Activated T-helper 1 cell treated with anti-CD3 and anti-CD28 coated beads, Interleukin-12 subunit alpha, Interleukin-12 subunit beta, Interleukin-2, Interleukin-4 antibody, amounts not matched to agents 30 ng/mL and 10 ng/mL and 1 ng/mL, durations not matched to agents 14 hours and 24 hours and 36 hours (primary cell): Measurements from ENCODE around the gene BEST1. TPM values are rescaled to one million over a fixed set of nuclear protein-coding genes. Genes with fewer than 3 reads are reported as not detected.
A peak's percentile ranks its signal among the peaks of the same experiment; 100 is the strongest.
"Not testable (repeated sequence)": the region's sequence is repeated elsewhere in the genome, so short reads cannot be mapped to it uniquely, and the experiment has no call there.

Experiments used
- DNase-seq: peaks from one replicate; pipeline ENCODE4 v3.0.0; 2021; ENCODE audit warnings: low spot score
- H3K27ac Mint-ChIP-seq: one replicate; pipeline ENCODE4 v1.8.0; 2021; ENCODE audit warnings: mild to moderate bottlenecking, mixed read lengths
- H3K27me3 Mint-ChIP-seq: one replicate; pipeline ENCODE4 v1.8.0; 2022; ENCODE audit warnings: mild to moderate bottlenecking, moderate library complexity, mixed read lengths; ENCODE audit not compliant: insufficient read depth
- H3K36me3 Mint-ChIP-seq: one replicate; pipeline ENCODE4 v1.8.0; 2021; ENCODE audit warnings: low read depth, mixed read lengths
- H3K4me1 Mint-ChIP-seq: one replicate; pipeline ENCODE4 v1.8.0; 2021; ENCODE audit warnings: low read depth, mixed read lengths
- H3K4me3 Mint-ChIP-seq: one replicate; pipeline ENCODE4 v1.8.0; 2021; ENCODE audit warnings: mild to moderate bottlenecking, moderate library complexity, mixed read lengths
- H3K9me3 Mint-ChIP-seq: one replicate; pipeline ENCODE4 v1.8.0; 2021; ENCODE audit warnings: mixed read lengths
- intact Hi-C: fragments of 100-400 bp; cut with micrococcal nuclease; formaldehyde crosslinking; loops from one replicate; pipeline ENCODE4 v1.15.1; 2024
- total RNA-seq: library from RNA; stranded (reverse); gene quantifications from 2 replicates; pipeline ENCODE4 v1.2.3, GENCODE V29; 2022

Gene BEST1
- total RNA-seq, 1 donor from 2014 or later: not detected

- Mint-ChIP-seq H3K4me1 (peaks cover 37% of the 10 kb centered on the region), H3K4me3 (peak overlapping the region; percentile 89), H3K27ac (no peak overlapping the region), H3K9me3 (no peaks in the 10 kb centered on the region), H3K27me3 (peaks cover 4% of the 10 kb centered on the region), H3K36me3 (peaks cover 32% of the 10 kb centered on the region)
- intact Hi-C loops: no loop called here
- no peak for DNase-seq
Measured at GRCh38 chr11:61964058-61964665, 14.0 kb downstream of the BEST1 start.

- not testable (repeated sequence) for H3K27me3 Mint-ChIP-seq, H3K27ac Mint-ChIP-seq, DNase-seq, H3K9me3 Mint-ChIP-seq
- peaks cover 41% of the 10 kb centered on the region for H3K4me1 Mint-ChIP-seq
- H3K4me3 Mint-ChIP-seq: peak overlapping the region; percentile 89
- peaks cover 32% of the 10 kb centered on the region for H3K36me3 Mint-ChIP-seq
- intact Hi-C loops: loop anchor here (5.0 kb wide), 5 partner anchors 143 to 593 kb away; partner anchors contain the start of genes FADS1 and INCENP
Measured at GRCh38 chr11:61964666-61965271, 14.6 kb downstream of the BEST1 start.

- Mint-ChIP-seq H3K27ac (peak overlapping the region; percentile 85), H3K27me3 (no peaks in the 10 kb centered on the region), H3K36me3 (peaks cover 32% of the 10 kb centered on the region), H3K4me3 (peak overlapping the region; percentile 89), H3K9me3 (no peaks in the 10 kb centered on the region), H3K4me1 (peaks cover 58% of the 10 kb centered on the region)
- intact Hi-C loops: loop anchor here (1.0 to 5.0 kb wide), 8 partner anchors 59 to 591 kb away; partner anchors contain the start of genes FADS1, FADS2, FADS3 and INCENP
- no peak for DNase-seq
Measured at GRCh38 chr11:61966734-61967115, 16.6 kb downstream of the BEST1 start.

GRCh38 chr11:61967116-61967923, 17.2 kb downstream of the BEST1 start, which contains the start of gene FTH1:
FTH1 (minus strand) TSS chr11:61967634; CDS start chr11:61967425, 209 bp downstream.
- peak; percentile 86 for DNase-seq
- Mint-ChIP-seq H3K4me3 (peak within 1 kb of the TSS; percentile 89), H3K4me1 (peaks cover 62% of the 10 kb centered on the region), H3K27ac (peak within 1 kb of the TSS; percentile 89), H3K36me3 (peaks cover 32% of the 10 kb centered on the region), H3K9me3 (no peaks in the 10 kb centered on the region), H3K27me3 (no peaks in the 10 kb centered on the region)
- intact Hi-C loops: loop anchor here (1.0 to 5.0 kb wide), 8 partner anchors 58 to 590 kb away; partner anchors contain the start of genes FADS1, FADS2, FADS3 and INCENP

GRCh38 chr11:61967924-61968757, 18.0 kb downstream of the BEST1 start:
- Mint-ChIP-seq H3K27ac (peak overlapping the region; percentile 89), H3K4me3 (peak overlapping the region; percentile 83), H3K4me1 (peaks cover 70% of the 10 kb centered on the region), H3K27me3 (no peaks in the 10 kb centered on the region), H3K36me3 (peaks cover 31% of the 10 kb centered on the region), H3K9me3 (no peaks in the 10 kb centered on the region)
- intact Hi-C loops: loop anchor here (1.0 to 5.0 kb wide), 8 partner anchors 57 to 589 kb away; partner anchors contain the start of genes FADS1, FADS2, FADS3 and INCENP
- peak; percentile 46 for DNase-seq

GRCh38 chr11:61968758-61969390, 18.7 kb downstream of the BEST1 start:
- intact Hi-C loops: loop anchor here (5.0 kb wide), 5 partner anchors 138 to 588 kb away; partner anchors contain the start of genes FADS1 and INCENP
- Mint-ChIP-seq H3K4me1 (peaks cover 69% of the 10 kb centered on the region), H3K4me3 (peak overlapping the region; percentile 83), H3K36me3 (peaks cover 25% of the 10 kb centered on the region), H3K27ac (peak overlapping the region; percentile 89), H3K27me3 (no peaks in the 10 kb centered on the region), H3K9me3 (no peaks in the 10 kb centered on the region)
- no peak for DNase-seq

GRCh38 chr11:61969391-61969758, 19.2 kb downstream of the BEST1 start:
- H3K27ac Mint-ChIP-seq: peak overlapping the region; percentile 67
- H3K36me3 Mint-ChIP-seq: peaks cover 20% of the 10 kb centered on the region

GRCh38 chr11:61969838-61970662, 19.9 kb downstream of the BEST1 start:
- peak overlapping the region; percentile 47 for H3K27ac Mint-ChIP-seq
- intact Hi-C loops: loop anchor here (5.0 kb wide), 5 partner anchors 137 to 587 kb away; partner anchors contain the start of genes FADS1 and INCENP
- no peaks in the 10 kb centered on the region for H3K27me3 Mint-ChIP-seq
- no peak for DNase-seq
- H3K9me3 Mint-ChIP-seq: no peaks in the 10 kb centered on the region
- H3K4me3 Mint-ChIP-seq: no peak overlapping the region
- H3K36me3 Mint-ChIP-seq: peaks cover 13% of the 10 kb centered on the region
- peaks cover 60% of the 10 kb centered on the region for H3K4me1 Mint-ChIP-seq

More at GRCh38 chr11:61969391-61969758, 19.2 kb downstream of the BEST1 start:
- intact Hi-C loops: loop anchor here (5.0 kb wide), 5 partner anchors 138 to 588 kb away; partner anchors contain the start of genes FADS1 and INCENP
- no peaks in the 10 kb centered on the region for H3K27me3 Mint-ChIP-seq
- peaks cover 64% of the 10 kb centered on the region for H3K4me1 Mint-ChIP-seq
- DNase-seq: no peak
- H3K9me3 Mint-ChIP-seq: no peaks in the 10 kb centered on the region
- peak overlapping the region; percentile 76 for H3K4me3 Mint-ChIP-seq

GRCh38 chr11:61971248-61972111, 21.3 kb downstream of the BEST1 start:
- DNase-seq: peak; percentile 41
- Mint-ChIP-seq H3K9me3 (no peaks in the 10 kb centered on the region), H3K27me3 (no peaks in the 10 kb centered on the region), H3K36me3 (peaks cover 6% of the 10 kb centered on the region), H3K4me3 (peak overlapping the region; percentile 11), H3K27ac (peak overlapping the region; percentile 81), H3K4me1 (peaks cover 63% of the 10 kb centered on the region)
- intact Hi-C loops: loop anchor here (1.0 kb wide), 2 partner anchors 54 to 111 kb away; no protein-coding TSS in a partner anchor

- Mint-ChIP-seq H3K27me3 (no peaks in the 10 kb centered on the region), H3K4me1 (peaks cover 63% of the 10 kb centered on the region), H3K4me3 (peak overlapping the region; percentile 51), H3K36me3 (peaks cover 3% of the 10 kb centered on the region), H3K27ac (peak overlapping the region; percentile 85), H3K9me3 (no peaks in the 10 kb centered on the region)
- DNase-seq: no peak
- intact Hi-C loops: loop anchor here (1.0 kb wide), 2 partner anchors 53 to 110 kb away; no protein-coding TSS in a partner anchor
Measured at GRCh38 chr11:61972112-61972671, 22.0 kb downstream of the BEST1 start.
